GM12801 (cell line): Measurements from ENCODE around the gene NOSIP.

Experiments used
- CTCF ChIP-seq: IDR thresholded peaks from one replicate; pipeline ENCODE4 v1.5.1; 2011; ENCODE audit warnings: control low read depth; ENCODE audit not compliant: insufficient read length; ENCODE audit errors: extremely low read depth

Gene NOSIP

DNA sequence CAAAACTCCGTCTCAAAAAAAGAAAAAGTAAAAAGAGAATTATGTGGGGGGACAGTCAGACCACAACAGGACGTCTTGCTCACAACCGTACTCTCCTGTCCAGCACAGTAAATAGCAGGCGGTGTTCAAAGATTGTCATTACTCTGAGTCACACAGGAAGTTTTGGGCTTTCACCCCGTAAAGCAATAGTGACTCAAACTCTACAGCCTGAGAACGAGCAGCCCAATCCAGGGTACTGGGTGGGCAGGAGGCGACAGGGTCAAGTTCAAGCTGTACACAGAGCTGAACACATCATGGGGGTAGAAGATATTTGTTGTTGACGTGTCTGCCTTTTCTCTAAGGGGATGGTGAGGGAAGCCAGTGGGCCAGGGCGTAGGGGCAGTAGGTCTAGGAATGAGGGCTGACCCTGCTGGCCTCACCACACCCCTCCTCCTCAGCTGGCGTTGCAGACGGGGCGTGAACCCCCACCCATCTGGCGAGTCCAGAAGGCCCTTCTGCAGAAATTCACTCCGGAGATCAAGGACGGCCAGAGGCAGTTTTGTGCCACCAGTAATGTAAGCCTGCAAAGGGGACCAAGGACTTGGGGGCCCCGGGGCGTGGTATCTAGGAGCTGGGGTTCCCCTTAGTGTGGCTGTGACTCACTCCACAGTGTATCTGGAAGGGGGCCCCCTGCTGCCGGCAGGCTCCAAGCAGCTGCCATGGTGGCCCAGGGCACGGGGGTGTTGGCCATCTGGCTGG, 33.9 kb upstream of the NOSIP start:
- no peak for TF ChIP-seq CTCF

DNA sequence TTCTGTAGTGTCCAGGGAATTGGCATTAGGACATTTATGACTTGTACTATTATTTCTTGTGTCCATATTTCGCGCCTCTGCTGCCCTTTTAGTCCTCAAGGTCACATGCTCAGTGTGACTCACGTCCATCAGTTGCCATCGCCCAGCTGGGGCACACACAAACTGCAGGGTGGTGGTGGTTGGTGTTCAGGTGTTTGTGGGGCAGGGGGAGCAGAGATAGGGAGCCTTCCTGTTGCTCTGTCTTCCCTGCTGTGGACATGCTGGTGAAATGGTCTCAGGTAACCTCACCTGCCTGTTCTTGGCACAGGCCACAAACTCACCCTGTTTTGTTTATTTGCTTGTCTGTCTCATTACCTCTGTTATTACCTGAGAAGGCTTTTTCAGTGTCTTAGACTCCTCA, 33.0 kb upstream of the NOSIP start:
- no peak for TF ChIP-seq CTCF

GRCh38 chr19:49609499-49610092, 29.2 kb upstream of the NOSIP start:
- no peak for TF ChIP-seq CTCF

GRCh38 chr19:49605605-49606004, 25.2 kb upstream of the NOSIP start:
- TF ChIP-seq CTCF: no peak

- no peak for TF ChIP-seq CTCF
Measured at GRCh38 chr19:49602806-49603205, 22.4 kb upstream of the NOSIP start.

- no peak for TF ChIP-seq CTCF
Measured at GRCh38 chr19:49601482-49602038, 21.2 kb upstream of the NOSIP start.

- no peak for TF ChIP-seq CTCF
Measured at GRCh38 chr19:49599378-49600295, 19.3 kb upstream of the NOSIP start.
